Natural killer cell (primary cell): ENCODE results near the gene GNAI1. TPM values are rescaled to one million over a fixed set of nuclear protein-coding genes. Genes with fewer than 3 reads are reported as not detected.

Experiments used
- ATAC-seq, 3 donors: fragments of 150-1000 bp in 2 of 3; fragments of 200-7000 bp in 1 of 3; cut with Tn5 transposase; 1 replicate in 1 of 3; 2 replicates in 2 of 3; pipeline ENCODE4 v1.10.0; 2021; ENCODE audit warnings: mild to moderate bottlenecking in 2 of 3, moderate library complexity in 2 of 3
- DNase-seq, 2 donors: peaks; one replicate each; pipeline versions ENCODE4 v3.0.0 to v3.0.0-alpha.2; 2013 to 2021; ENCODE audit warnings: mixed read lengths in 1 of 2
- H3K27ac ChIP-seq: one replicate; pipeline ENCODE4 v1.5.1; 2013; ENCODE audit warnings: mild to moderate bottlenecking, low read length
- H3K27me3 ChIP-seq: one replicate; pipeline ENCODE4 v1.6.1; 2013; ENCODE audit warnings: low read length; ENCODE audit not compliant: control insufficient read depth, insufficient read depth
- H3K36me3 ChIP-seq: one replicate; pipeline ENCODE4 v1.6.1; 2013; ENCODE audit warnings: low read length; ENCODE audit not compliant: control insufficient read depth, insufficient read depth
- H3K4me1 ChIP-seq: one replicate; pipeline ENCODE4 v1.6.1; 2013; ENCODE audit warnings: low read length; ENCODE audit not compliant: control insufficient read depth, insufficient read depth
- H3K4me3 ChIP-seq: one replicate; pipeline ENCODE4 v1.5.1; 2013; ENCODE audit warnings: low read length
- H3K9me3 ChIP-seq: one replicate; pipeline ENCODE4 v1.6.1; 2013; ENCODE audit warnings: low read length; ENCODE audit not compliant: control insufficient read depth, insufficient read depth
- H3K27ac Mint-ChIP-seq, 2 donors: one replicate each; pipeline ENCODE4 v1.8.0; 2022; ENCODE audit warnings: mild to moderate bottlenecking in 2 of 2, mixed read lengths in 2 of 2, moderate library complexity in 1 of 2
- H3K27me3 Mint-ChIP-seq, 2 donors: one replicate each; pipeline ENCODE4 v1.8.0; 2022; ENCODE audit warnings: low read depth in 2 of 2, mixed read lengths in 2 of 2
- H3K36me3 Mint-ChIP-seq: one replicate; pipeline ENCODE4 v1.8.0; 2022; ENCODE audit warnings: mixed read lengths
- H3K4me1 Mint-ChIP-seq, 2 donors: one replicate each; pipeline ENCODE4 v1.8.0; 2022; ENCODE audit warnings: mixed read lengths in 2 of 2
- H3K4me3 Mint-ChIP-seq: one replicate; pipeline ENCODE4 v1.8.0; 2022; ENCODE audit warnings: mild to moderate bottlenecking, moderate library complexity, mixed read lengths
- H3K9me3 Mint-ChIP-seq, 2 donors: one replicate each; pipeline ENCODE4 v1.8.0; 2022; ENCODE audit warnings: mixed read lengths in 2 of 2
- CTCF ChIP-seq: fragments of 200-600 bp; IDR thresholded peaks from one replicate; pipeline ENCODE4 v1.8.0; 2022; ENCODE audit warnings: antibody characterized with exemption
- WGBS: methylation state at CpG from one replicate; pipeline ENCODE4 v1.1.7; 2013; ENCODE audit warnings: missing lambda C conversion rate; ENCODE audit not compliant: insufficient coverage; 5-methylcytosine and 5-hydroxymethylcytosine counted together
- intact Hi-C: fragments of 100-400 bp; cut with micrococcal nuclease; formaldehyde crosslinking; loops from one replicate; pipeline ENCODE4 v1.14.2; 2022
- total RNA-seq, 4 donors: library from RNA; stranded (reverse); fragments of 120-200 nt in 1 of 4; gene quantifications; one replicate each; pipeline versions ENCODE4 v1.2.3 to v1.2.4, GENCODE V29; 2013 to 2022

GNAI1 gene
- total RNA-seq, 3 donors from 2014 or later (not counting 1 experiment from before 2014, with no cell fraction given): 0.59 to 1.1 (median 0.68) TPM

- intact Hi-C loops: no loop called here
- no peak for TF ChIP-seq CTCF
- Mint-ChIP-seq H3K9me3 (peaks cover 8 to 11% of the 10 kb centered on the region in 2 donors), H3K4me1 (peaks cover 12% of the 10 kb centered on the region in 2 donors), H3K4me3 (no peak overlapping the region), H3K27me3 (no peaks in the 10 kb centered on the region), H3K27ac (no peak overlapping the region), H3K36me3 (no peaks in the 10 kb centered on the region)
- Histone ChIP-seq H3K4me3 (no peak overlapping the region), H3K27me3 (no peaks in the 10 kb centered on the region), H3K4me1 (peaks cover 6% of the 10 kb centered on the region), H3K9me3 (peaks cover 3% of the 10 kb centered on the region), H3K27ac (peak overlapping the region; percentile 50), H3K36me3 (no peaks in the 10 kb centered on the region)
- 53% methylated on average over 1 of the region's 2 CpGs for WGBS
- ATAC-seq: no peak
- no peak for DNase-seq
Observed at GRCh38 chr7:80106498-80107113, 28.0 kb upstream of the GNAI1 start.

GRCh38 chr7:80107278-80107677 is 27.4 kb upstream of the GNAI1 start:
- Histone ChIP-seq H3K9me3 (peaks cover 3% of the 10 kb centered on the region), H3K27me3 (no peaks in the 10 kb centered on the region), H3K27ac (peak overlapping the region; percentile 50), H3K4me1 (peaks cover 6% of the 10 kb centered on the region), H3K4me3 (no peak overlapping the region), H3K36me3 (no peaks in the 10 kb centered on the region)
- WGBS: 0% methylated on average over 1 of the region's 1 CpG
- no peaks in the 10 kb centered on the region for H3K27me3 Mint-ChIP-seq
- H3K9me3 Mint-ChIP-seq: peaks cover 8 to 11% of the 10 kb centered on the region in 2 donors
- H3K27ac Mint-ChIP-seq: no peak overlapping the region
- H3K36me3 Mint-ChIP-seq: no peaks in the 10 kb centered on the region
- DNase-seq (peak in 1 of 2 donors; percentile 3), ATAC-seq (peak in 1 of 3 donors; percentile 52)
- no peak for TF ChIP-seq CTCF
- H3K4me1 Mint-ChIP-seq: peaks cover 12% of the 10 kb centered on the region in 2 donors
- intact Hi-C loops: no loop called here
- no peak overlapping the region for H3K4me3 Mint-ChIP-seq

GRCh38 chr7:80110376-80110775 is 24.3 kb upstream of the GNAI1 start:
- H3K4me3 ChIP-seq: no peak overlapping the region
- H3K27me3 ChIP-seq: no peaks in the 10 kb centered on the region
- intact Hi-C loops: no loop called here
- no peak overlapping the region for H3K27ac Mint-ChIP-seq
- no peak overlapping the region for H3K4me3 Mint-ChIP-seq
- WGBS: 90% methylated on average over 4 of the region's 5 CpGs
- peaks cover 3 to 6% of the 10 kb centered on the region in 2 donors for H3K9me3 Mint-ChIP-seq
- no peaks in the 10 kb centered on the region for H3K36me3 Mint-ChIP-seq
- H3K27me3 Mint-ChIP-seq: no peaks in the 10 kb centered on the region
- H3K36me3 ChIP-seq: no peaks in the 10 kb centered on the region
- no peak for TF ChIP-seq CTCF
- DNase-seq: no peak
- no peak overlapping the region for H3K27ac ChIP-seq
- peaks cover 1% of the 10 kb centered on the region for H3K9me3 ChIP-seq
- H3K4me1 ChIP-seq: peaks cover 4% of the 10 kb centered on the region
- peaks cover 10 to 12% of the 10 kb centered on the region in 2 donors for H3K4me1 Mint-ChIP-seq
- no peak for ATAC-seq

GRCh38 chr7:80114159-80114558 is 20.5 kb upstream of the GNAI1 start:
- DNase-seq (no peak), ATAC-seq (no peak)
- H3K27ac Mint-ChIP-seq: no peak overlapping the region
- H3K4me3 Mint-ChIP-seq: no peak overlapping the region
- H3K27me3 Mint-ChIP-seq: no peaks in the 10 kb centered on the region
- Histone ChIP-seq H3K4me1 (no peaks in the 10 kb centered on the region), H3K36me3 (no peaks in the 10 kb centered on the region), H3K4me3 (no peak overlapping the region), H3K9me3 (no peaks in the 10 kb centered on the region), H3K27me3 (no peaks in the 10 kb centered on the region), H3K27ac (no peak overlapping the region)
- no peak for TF ChIP-seq CTCF
- intact Hi-C loops: no loop called here
- H3K36me3 Mint-ChIP-seq: no peaks in the 10 kb centered on the region
- WGBS: 66% methylated on average over 4 of the region's 4 CpGs
- peaks cover 0 to 3% of the 10 kb centered on the region in 2 donors for H3K9me3 Mint-ChIP-seq
- H3K4me1 Mint-ChIP-seq: no peaks in the 10 kb centered on the region
